NOMO-1 (cell line): ENCODE data around the gene ICE2.

ENCODE experiments used
- DNase-seq, 2 experiments: peaks; one replicate each; lab custom pipeline; 2025; ENCODE audit not compliant: unreplicated experiment in 2 of 2; lab: John Stamatoyannopoulos, UW

Gene ICE2

GRCh38 chr15:60392986-60393790, 85.8 kb downstream of the ICE2 start:
- DNase-seq: peak in 1 of 2 experiments; percentile 18

DNA sequence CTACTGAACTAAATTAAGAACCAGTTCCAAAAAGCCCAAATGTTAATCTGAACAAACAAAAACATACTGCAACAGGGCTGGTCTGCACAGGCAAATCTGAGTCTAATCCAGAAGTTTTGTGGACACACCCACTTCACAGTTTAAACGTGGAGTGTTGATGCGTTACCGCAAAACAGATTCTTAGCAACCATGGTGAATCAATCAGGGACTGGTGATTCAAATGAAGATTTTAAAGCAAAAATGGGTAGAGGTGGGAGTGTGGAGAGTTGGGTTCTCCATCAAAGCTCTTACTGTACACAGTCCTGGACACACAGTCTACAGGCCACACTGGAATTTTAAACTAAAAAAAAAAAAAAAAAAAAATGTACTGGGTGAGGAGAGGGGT, 86.3 kb downstream of the ICE2 start:
- DNase-seq: no peak

DNA sequence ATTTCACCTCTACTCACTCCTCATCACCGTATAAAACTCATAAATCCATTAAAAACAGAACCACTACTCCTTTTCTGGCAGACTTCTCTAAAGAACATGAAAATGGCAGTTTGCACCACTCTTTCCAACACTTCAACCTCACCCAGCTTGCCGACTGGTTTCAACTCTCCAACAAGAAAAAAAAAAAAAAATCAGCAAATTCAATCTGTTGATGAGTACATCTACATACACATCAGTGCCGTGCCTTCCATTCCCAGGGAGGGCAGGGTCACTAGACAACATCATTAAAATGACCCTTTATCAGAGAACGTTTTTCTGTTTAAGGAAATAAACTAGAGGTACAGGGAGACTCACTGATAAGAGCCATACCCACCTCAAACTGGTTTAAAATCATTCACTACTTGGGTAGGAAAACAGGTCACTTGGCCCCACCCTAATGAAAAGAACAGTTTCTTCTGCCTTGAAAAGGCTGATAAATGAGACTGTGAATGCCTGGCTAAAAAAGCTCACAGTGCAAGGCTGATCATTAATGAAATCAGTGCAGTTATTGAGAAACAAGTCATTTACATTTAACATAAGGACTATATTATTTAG, 87.1 kb downstream of the ICE2 start:
- DNase-seq: no peak

DNA sequence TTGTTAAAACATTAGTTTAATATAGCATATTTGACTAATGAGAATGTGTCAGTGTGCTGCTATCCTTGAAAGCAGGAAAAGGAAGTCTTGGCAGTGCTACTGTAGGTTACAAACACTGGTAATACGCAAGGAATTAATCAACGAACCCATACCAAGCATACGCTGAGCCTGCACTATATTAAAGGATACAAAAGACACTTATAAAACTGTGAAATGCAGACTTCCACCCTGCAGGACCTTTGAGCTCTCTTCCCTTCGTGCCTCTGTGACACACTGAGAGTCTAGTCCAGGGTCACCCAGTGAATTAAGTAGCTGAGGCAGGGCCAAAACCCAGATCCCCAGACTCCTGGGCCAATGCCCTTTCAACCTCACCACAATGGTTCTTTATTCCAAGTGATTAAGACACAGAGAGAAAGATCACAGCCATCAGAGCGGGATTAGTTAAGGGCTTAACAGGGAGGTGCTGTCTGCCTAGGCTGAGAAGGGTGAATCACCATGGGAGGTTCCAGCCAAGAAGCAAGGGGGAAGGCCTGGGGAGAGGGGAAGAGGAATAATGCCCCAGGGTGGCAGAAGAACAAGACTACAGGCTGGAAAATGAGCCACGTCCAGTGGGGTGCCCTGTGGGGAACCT, 88.0 kb downstream of the ICE2 start:
- DNase-seq: no peak

DNA sequence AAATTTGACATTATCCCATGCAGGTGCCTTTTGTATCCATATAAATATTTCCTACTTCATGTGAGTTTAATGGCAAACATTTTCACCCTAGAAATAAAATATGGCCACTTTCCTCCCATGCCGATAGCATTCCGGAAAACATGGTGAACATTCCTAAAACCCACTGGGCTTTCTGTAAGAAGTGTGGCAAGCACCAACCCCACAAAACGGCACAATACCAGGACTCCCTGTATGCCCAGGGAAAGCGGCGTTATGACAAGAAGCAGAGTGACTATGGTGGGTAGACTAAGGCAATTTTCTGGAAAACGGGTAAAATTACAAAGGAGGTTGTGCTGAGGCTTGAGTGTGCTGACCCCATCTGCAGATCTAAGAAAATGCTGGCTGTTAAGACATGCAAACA, 88.7 kb downstream of the ICE2 start:
- DNase-seq: no peak

DNA sequence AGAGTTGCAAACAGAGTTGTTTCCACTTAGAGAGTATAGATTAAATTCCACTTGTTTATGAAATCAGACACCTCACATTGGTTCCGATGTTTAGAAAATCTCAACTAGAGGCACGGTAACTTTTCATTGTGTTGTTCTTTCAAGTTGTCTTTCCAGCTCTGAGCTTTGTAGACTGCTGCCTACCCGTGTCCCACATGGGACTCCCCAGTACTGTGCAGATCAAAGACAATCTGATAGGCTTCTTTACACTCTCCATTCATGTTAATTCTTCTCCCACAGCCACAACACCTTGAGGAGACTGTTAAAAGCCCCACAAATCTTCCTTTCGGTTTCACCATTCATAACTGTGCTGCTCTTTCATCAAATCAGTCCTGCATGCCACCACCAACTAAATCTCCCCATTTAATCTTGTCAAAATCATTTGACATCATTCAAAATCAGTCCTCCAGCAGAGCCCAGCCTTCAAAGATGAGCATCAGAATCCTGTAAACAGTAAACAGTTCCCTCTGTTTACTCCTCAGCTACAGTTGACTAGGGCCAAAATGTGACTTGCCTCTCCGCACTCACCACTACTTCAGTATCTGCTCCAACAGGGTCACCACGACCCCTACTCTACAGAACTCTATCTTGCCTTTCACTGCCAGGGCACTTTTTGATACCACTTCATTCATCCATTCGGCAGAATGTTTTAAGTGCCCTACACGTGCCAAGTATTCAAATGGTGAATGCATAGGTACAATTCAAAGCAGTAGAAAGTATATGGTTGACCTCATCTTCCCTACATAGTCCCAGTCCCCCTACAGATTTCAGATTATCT, 89.5 kb downstream of the ICE2 start:
- no peak for DNase-seq

- DNase-seq: no peak
Measured at GRCh38 chr15:60387321-60387720, 91.6 kb downstream of the ICE2 start.

GRCh38 chr15:60386615-60387014, 92.3 kb downstream of the ICE2 start:
- DNase-seq: no peak

DNA sequence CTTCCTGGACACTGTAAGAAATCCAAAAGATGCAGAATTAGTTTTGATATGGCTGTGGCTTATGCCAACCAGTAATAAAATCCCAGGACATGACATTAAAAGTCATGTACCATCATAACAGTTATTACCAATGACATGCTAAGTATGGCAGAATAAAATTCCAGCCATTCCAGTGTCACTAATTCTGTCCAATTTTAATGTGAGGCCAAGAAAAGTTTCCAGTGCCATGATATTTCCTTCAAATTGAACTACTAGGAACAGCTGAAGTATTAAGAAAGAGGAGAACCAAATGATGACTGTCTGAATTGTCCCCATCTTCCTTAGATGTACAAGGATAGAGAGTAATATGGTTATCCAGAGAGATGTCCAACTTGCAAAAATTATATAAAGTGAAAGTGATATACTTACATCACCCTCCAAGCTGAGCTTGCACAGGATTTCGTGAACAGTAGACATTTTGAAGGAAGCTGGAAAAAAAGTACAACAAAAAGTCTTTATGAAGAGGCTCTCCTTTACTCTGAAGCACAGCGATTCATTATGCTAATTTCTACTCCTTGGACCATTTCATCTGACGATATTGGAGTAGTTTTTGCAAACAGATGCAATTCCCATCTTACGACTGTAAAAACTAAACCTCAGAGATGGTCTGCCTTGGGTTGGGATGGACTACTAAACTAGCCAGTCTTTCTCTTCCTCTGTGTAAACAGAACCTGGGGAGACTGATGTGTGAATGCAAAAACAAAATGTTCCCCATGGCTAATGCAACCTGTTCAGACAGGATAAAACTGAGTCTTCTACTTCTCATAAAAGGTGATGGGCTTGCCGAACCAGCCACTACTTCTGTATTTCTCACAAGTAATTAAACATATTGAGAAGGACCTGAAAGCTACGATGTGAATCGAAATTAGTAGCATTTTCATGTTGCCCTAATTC, 93.1 kb downstream of the ICE2 start:
- DNase-seq: no peak

DNA sequence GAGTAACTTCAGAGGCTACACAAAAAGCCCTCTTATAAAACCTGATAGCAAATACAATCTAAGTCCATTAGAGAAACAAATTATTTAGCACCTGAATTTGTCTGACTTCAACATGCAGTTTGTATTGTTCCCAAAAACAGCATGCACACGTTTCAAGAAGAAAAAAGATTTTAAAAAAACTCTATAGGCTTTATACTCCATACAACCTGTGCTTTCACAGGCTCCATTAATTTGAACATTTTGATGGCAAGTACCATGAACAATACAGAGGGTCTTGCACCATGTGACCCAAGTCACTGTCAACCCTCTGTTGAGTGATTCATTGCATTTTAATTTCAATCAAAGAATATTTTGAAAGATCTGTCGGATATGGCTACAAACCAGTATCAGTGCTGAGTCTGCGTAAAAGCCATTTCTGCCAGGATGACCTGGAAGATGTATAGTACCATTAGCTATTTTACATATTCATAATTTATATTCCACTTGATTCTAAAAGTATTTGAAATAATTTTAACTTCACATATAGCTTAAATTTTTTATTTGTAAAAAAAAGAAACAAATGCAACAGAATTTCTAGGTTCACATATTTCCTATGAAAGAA, 94.3 kb downstream of the ICE2 start:
- DNase-seq: no peak

DNA sequence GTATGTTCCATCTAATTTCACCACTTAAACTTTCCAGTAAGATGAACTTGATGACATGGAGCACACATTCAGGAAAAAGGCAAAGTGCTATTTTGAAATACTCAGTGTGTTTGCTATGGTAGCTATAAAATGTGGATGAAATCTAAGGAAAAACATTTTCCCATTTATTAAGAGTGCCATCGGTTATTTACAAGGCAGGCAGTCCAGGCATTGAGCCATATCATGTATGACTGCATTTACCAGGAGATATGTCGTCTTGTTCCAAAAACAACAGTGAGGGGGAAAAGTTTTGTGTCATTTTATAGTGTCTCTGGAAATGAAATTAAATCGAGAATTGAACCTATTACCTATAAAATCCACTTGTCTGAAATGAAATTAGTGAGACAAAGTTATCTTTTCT, 94.9 kb downstream of the ICE2 start:
- no peak for DNase-seq

GRCh38 chr15:60382773-60383674, 95.9 kb downstream of the ICE2 start:
- DNase-seq: no peak

GRCh38 chr15:60381148-60381788, 97.7 kb downstream of the ICE2 start:
- no peak for DNase-seq

GRCh38 chr15:60379525-60380274, 99.2 kb downstream of the ICE2 start:
- no peak for DNase-seq

DNA sequence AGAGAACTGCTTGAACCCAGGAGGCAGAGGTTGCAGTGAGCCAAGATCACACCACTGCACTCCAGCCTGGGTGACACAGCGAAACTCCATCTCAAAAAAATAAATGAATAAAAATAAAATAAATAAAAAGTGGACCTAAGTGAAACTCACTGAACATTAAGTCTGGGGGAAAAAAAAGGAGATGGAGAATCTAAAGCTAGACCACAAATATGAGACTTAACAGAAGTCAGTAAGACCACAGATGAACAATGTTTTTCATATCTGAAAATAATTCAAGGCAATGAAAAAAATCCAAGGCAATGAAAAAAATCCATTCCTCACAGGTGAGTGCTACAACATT, 99.8 kb downstream of the ICE2 start:
- DNase-seq: no peak

GRCh38 chr15:60376677-60377095, 102.3 kb downstream of the ICE2 start:
- no peak for DNase-seq

DNA sequence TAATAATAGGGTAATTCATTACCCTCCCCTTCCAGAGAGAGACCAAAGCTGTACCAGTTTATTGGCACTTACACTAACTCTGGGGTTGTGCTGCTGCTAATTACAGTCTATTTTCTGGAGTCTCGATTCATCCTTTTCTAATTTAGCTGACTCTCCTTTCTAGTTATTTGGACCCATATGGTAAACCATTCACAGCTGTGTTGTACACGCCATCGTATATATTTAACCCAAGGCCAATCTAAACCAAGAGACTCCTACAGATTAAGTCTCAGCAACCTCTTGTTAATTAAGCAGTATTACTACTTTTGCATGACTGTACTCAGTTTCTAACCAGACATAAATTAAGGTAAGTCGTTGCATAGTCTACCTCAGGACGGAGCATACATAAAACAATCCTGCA, 103.6 kb downstream of the ICE2 start:
- no peak for DNase-seq

GRCh38 chr15:60374628-60375081, 104.3 kb downstream of the ICE2 start:
- DNase-seq: no peak
